AG04449 (cell line): Measurements from ENCODE around the gene MAP4K4.

Source experiments
- CTCF ChIA-PET: fragments of 350-600 bp; formaldehyde crosslinking; extraction: SDS; loops from one replicate; lab custom pipeline; 2021; ENCODE audit warnings: antibody characterized with exemption; lab: Yijun Ruan, JAX
- POLR2A ChIA-PET: fragments of 400-600, 350-600 bp; formaldehyde crosslinking; extraction: SDS; loops from one replicate; lab custom pipeline; 2020; ENCODE audit warnings: antibody characterized with exemption, inconsistent platforms; lab: Yijun Ruan, JAX
- DNase-seq: peaks from one replicate; pipeline ENCODE4 v3.0.0-alpha.2; 2010; ENCODE audit warnings: low read depth, low spot score
- H3K4me3 ChIP-seq: 2 replicates; pipeline ENCODE4 v1.5.1; 2011; ENCODE audit warnings: low read depth, mild to moderate bottlenecking, control low read depth, low read length
- CTCF ChIP-seq: IDR thresholded peaks from one replicate; pipeline ENCODE4 v1.5.1; 2011; ENCODE audit warnings: mild to moderate bottlenecking, moderate library complexity, low read length, control low read depth, inconsistent platforms; ENCODE audit not compliant: insufficient read depth; ENCODE audit errors: missing control alignments

The MAP4K4 gene

DNA sequence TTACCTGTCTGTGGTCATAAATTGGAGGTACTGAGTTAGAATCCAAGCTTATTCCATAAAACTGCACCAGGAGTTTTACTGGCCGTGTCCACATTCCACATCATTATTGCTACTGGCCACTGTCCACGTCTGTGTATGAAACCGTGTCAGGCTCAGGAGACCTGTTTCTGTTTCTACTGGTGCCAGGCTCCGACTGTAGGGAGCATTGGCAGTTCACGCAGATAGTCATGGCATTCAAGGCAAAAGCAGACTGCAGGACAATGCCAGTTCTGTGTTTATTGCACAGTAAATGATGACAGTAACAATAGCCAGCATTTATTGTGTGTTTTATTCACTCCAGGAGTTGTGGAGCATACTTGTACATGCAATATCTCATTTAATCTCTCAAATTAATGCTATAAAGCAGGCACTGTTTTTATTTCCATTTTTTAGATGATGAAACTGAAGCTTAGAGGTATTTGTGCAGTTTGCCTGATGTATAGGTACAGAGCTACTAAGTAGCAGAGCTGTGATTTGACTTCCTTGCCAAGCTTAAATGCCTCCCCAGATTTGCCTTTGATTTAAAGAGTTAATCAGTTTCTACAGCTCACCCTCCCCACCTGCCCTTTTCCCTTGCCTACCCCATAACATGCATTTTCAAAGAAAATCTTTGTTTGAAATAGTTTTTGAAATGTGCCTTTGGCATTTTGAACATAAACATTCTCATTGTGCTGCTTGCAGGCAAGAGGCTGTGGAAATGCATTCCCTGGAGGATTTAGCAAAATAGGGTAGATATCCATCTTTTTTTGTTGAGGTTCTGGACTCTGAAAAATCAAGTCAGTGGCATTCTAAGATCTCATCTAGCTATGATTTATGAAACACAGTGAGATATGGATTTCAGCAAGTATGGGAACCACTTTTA, 55.5 kb downstream of the MAP4K4 start:
- no peak overlapping the region for H3K4me3 ChIP-seq
- POLR2A ChIA-PET = interaction anchor here (1.4 kb wide), 1 partner anchor 16 kb away, joined by 3 read pairs; no protein-coding TSS in a partner anchor
- CTCF ChIA-PET = interaction anchor here (0.6 to 2.0 kb wide), 5 partner anchors 11 to 412 kb away, joined by 3 to 8 read pairs (median 3); no protein-coding TSS in a partner anchor
- no peak for TF ChIP-seq CTCF
- no peak for DNase-seq

DNA sequence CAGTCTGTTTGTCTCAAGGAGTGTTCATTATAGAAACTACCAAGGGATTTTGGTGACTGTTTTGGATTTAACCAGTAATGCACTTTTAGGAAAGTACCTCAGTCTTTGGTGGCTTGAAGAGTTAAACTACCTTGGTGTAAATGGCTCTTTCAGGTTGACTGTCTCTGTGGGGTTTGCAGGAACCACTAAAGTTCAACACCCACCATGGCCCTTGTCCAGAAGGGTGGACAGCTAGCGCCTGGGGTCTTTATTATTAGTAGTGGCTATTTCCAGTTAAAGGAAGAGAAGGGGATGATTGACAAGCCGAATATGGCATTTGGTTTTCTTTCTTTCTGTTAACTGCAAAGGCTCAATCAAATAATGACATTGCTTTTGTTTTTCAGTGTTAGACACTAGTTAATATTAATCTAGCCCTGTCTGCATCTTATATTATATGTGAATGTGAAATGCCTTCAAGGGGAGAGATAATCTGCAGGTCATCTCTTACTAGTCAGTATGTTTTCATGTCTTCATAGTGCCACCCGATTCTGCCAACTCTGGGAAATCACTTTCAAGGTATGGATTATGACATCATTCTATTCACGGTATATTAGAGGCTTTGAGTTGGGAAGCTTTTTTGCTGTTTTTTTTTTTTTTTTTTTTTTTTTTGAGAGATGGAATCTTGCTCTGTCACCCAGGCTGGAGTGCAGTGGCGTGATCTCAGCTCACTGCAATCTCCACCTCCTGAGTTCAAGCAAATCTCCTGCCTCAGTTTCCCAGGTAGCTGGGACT, 56.4 kb downstream of the MAP4K4 start:
- TF ChIP-seq CTCF = no peak
- H3K4me3 ChIP-seq = no peak overlapping the region
- POLR2A ChIA-PET = interaction anchor here (0.6 to 1.4 kb wide), 2 partner anchors 17 to 34 kb away, joined by 3 to 4 read pairs; no protein-coding TSS in a partner anchor
- CTCF ChIA-PET = interaction anchor here (1.4 kb wide), 1 partner anchor 17 kb away, joined by 4 read pairs; no protein-coding TSS in a partner anchor
- no peak for DNase-seq

DNA sequence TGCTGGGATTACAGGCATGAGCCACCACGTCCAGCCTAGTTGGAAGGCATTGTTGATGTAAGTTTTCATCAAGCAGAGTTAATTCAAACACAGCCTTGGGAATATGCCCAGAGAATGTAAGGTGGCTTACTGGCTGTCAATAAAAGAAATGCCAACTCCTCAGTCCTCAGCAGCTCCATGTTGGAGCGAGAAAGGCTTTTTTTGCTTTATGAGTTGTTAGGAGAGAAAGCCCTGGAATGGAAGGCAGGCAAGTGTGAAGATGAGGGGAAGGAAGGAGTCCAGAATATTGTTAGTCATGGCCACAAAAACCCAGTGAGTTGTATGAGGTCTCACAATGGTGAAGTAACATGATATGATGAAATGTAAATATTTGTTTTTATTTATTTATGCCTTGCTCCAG, 57.1 kb downstream of the MAP4K4 start:
- no peak for DNase-seq
- ChIA-PET CTCF (interaction anchor here (1.1 to 1.4 kb wide), 3 partner anchors 9 to 366 kb away, joined by 3 to 6 read pairs (median 4); no protein-coding TSS in a partner anchor), POLR2A (interaction anchor here (1.4 kb wide), 1 partner anchor 18 kb away, joined by 3 read pairs; no protein-coding TSS in a partner anchor)
- no peak for TF ChIP-seq CTCF
- no peak overlapping the region for H3K4me3 ChIP-seq

GRCh38 chr2:101756266-101756665, 58.8 kb downstream of the MAP4K4 start:
- ChIA-PET CTCF (interaction anchor here (1.1 to 1.2 kb wide), 2 partner anchors 10 to 36 kb away, joined by 3 to 5 read pairs; no protein-coding TSS in a partner anchor), POLR2A (no interaction called here)
- TF ChIP-seq CTCF = no peak
- DNase-seq = no peak
- H3K4me3 ChIP-seq = no peak overlapping the region

GRCh38 chr2:101758001-101758400, 60.5 kb downstream of the MAP4K4 start:
- no peak overlapping the region for H3K4me3 ChIP-seq
- DNase-seq = no peak
- CTCF ChIA-PET = interaction anchor here (0.8 to 3.3 kb wide), 2 partner anchors 13 to 339 kb away, joined by 3 to 17 read pairs; no protein-coding TSS in a partner anchor
- TF ChIP-seq CTCF = no peak
- POLR2A ChIA-PET = no interaction called here
